ENCODE data around the gene LYRM7. TPM values are rescaled to one million over a fixed set of nuclear protein-coding genes. Genes with fewer than 3 reads are reported as not detected.

The LYRM7 gene
- total RNA-seq = 5.8 TPM in 2 replicates

GRCh38 chr5:131170540-131171275 is at the start of gene LYRM7:
Gene LYRM7 (plus strand): TSS chr5:131170944. CDS start chr5:131171021, 77 bp downstream.

DNA sequence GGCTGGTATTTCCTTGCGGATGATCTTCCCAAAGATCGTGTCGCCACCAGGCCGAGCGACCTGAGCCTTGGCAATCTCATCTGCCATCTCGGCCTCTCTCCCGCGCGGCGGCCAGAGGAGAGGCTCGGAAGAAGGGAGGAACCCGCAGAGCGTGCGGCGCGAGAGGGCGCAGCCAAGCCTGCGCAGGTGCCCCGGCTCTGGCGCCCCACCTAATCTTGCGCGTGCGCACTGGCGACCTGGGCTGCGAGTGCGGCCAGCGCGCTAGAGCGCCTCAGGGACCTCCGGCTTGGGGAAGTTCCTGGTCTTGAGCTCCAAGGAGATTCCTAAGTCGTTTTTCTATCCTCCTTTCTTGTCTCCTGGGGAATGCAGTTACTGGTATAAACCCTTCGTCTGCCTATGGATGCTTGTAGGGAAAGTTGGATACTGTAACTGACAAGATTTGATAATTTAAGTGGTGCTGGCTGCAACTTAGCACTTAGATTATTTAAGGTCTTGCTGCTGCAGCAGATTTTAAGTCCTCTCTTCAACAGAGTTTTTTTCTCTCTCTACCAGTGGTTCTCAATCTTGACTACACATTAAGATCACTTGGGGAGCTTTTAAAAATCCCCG is 5.5 kb upstream of the LYRM7 start, which contains the start of gene HINT1:
Gene HINT1, minus strand, starts transcription at position 138 of the 609 bp plus-strand sequence. Its CDS starts 51 bp downstream, at position 87.

Other genes with a start within 250 kb of the LYRM7 start
- 222 and 261 TPM in 2 replicates for gene HINT1, start 5.7 kb upstream of the LYRM7 start, total RNA-seq
- 32.5 and 34.3 TPM in 2 replicates for gene CDC42SE2, start 93.1 kb downstream of the LYRM7 start, total RNA-seq